HG02798 (cell line): Measurements from ENCODE around the gene CXorf49B.

ENCODE experiments used
- ATAC-seq: cut with Tn5 transposase; IDR thresholded peaks from one replicate; pipeline ENCODE4 v1.9.1; 2021; ENCODE audit warnings: mild to moderate bottlenecking; ENCODE audit not compliant: unreplicated experiment, poor library complexity

Gene CXorf49B

GRCh38 chrX:71815121-71815905 is 52.2 kb downstream of the CXorf49B start:
- no peak for ATAC-seq

- ATAC-seq = no peak
These were observed 52.7 kb downstream of the CXorf49B start for GRCh38 chrX:71815906-71816156.
